SK-N-SH treated with all-trans-retinoic acid at 6 μM for 48 hours (cell line): ENCODE measurements around the gene SIL1.

Experiments used
- ARNTL ChIP-seq: fragments of 450-650 bp; formaldehyde crosslinking; IDR thresholded peaks from 2 replicates; pipeline ENCODE4 v1.5.0; 2020; ENCODE audit warnings: low read depth, mild to moderate bottlenecking, moderate library complexity, borderline replicate concordance
- OSR1 ChIP-seq: fragments of 250-450 bp; sonication (Bioruptor Pico); IDR thresholded peaks from 2 replicates; pipeline ENCODE4 v1.8.0; 2022; ENCODE audit warnings: moderate library complexity, mild to moderate bottlenecking, inconsistent platforms
- RARB ChIP-seq: fragments of 250-450 bp; sonication (Bioruptor Pico); IDR thresholded peaks from 2 replicates; pipeline ENCODE4 v1.8.0; 2021; ENCODE audit warnings: mild to moderate bottlenecking, moderate library complexity
- TCF4 ChIP-seq: fragments of 250-450 bp; sonication (Bioruptor Pico); IDR thresholded peaks from 2 replicates; pipeline ENCODE4 v1.8.0; 2021; ENCODE audit warnings: mild to moderate bottlenecking, moderate library complexity, borderline replicate concordance
- TOX ChIP-seq: fragments of 250-450 bp; sonication (Bioruptor Pico); IDR thresholded peaks from 2 replicates; pipeline ENCODE4 v1.8.0; 2021; ENCODE audit warnings: mild to moderate bottlenecking, moderate library complexity, borderline replicate concordance
- ZFP3 ChIP-seq: fragments of 250-450 bp; sonication (Bioruptor Pico); IDR thresholded peaks from 2 replicates; pipeline ENCODE4 v1.5.0; 2020; ENCODE audit warnings: mild to moderate bottlenecking, moderate library complexity
- ZFP30 ChIP-seq: fragments of 450-650 bp; formaldehyde crosslinking; IDR thresholded peaks from 2 replicates; pipeline ENCODE4 v1.5.0; 2022; ENCODE audit warnings: mild to moderate bottlenecking, moderate library complexity
- ZNF70 ChIP-seq: fragments of 450-650 bp; formaldehyde crosslinking; IDR thresholded peaks from 2 replicates; pipeline ENCODE4 v1.5.0; 2020; ENCODE audit warnings: mild to moderate bottlenecking, moderate library complexity
- TF ChIP-seq, protein P1 (sequence below): fragments of 250-450 bp; sonication (Bioruptor Pico); IDR thresholded peaks from 2 replicates; pipeline ENCODE4 v1.8.0; 2020; ENCODE audit warnings: mild to moderate bottlenecking, moderate library complexity, borderline replicate concordance
- TF ChIP-seq, protein P2 (sequence below): fragments of 250-450 bp; sonication (Bioruptor Pico); IDR thresholded peaks from 2 replicates; pipeline ENCODE4 v1.5.1; 2020; ENCODE audit warnings: low read depth, mild to moderate bottlenecking, moderate library complexity
- TF ChIP-seq, protein P3 (sequence below): fragments of 250-450 bp; sonication (Bioruptor Pico); IDR thresholded peaks from 2 replicates; pipeline ENCODE4 v1.8.0; 2021; ENCODE audit warnings: low read depth, mild to moderate bottlenecking, moderate library complexity, borderline replicate concordance

DNA sequence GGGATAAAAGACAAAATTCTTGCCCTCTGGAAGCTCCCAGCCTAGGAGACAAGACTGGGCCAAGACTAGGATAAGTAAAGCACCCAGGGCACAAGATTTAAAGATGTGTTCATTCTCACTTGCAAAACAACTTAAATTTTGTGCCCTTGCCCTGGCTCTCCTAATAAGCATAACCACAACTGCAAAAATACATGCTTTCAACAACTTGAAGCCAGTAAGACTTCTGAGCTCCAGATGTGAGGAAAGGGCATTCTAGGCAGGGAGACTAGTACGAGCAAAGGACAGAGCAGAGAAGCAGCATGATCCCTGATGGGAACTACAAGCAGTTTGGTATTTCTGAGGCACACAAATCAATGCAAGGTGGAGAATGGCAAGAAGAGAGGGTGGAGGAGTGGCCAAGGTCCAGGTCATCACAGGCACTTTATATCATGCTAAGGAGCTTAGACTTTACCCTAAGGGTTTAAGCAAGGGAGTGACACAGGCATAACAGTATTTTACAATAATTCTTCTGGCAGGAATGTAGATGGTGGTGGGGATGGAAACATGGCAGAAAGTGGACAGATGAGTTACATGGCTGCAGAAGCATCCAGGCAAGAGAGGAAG lies 30.1 kb upstream of the SIL1 start:
- TF ChIP-seq TCF4 (CRISPR knock-in tag) = no peak
- no peak for TF ChIP-seq ZFP30 (CRISPR knock-in tag)
- TF ChIP-seq, protein P1, sequence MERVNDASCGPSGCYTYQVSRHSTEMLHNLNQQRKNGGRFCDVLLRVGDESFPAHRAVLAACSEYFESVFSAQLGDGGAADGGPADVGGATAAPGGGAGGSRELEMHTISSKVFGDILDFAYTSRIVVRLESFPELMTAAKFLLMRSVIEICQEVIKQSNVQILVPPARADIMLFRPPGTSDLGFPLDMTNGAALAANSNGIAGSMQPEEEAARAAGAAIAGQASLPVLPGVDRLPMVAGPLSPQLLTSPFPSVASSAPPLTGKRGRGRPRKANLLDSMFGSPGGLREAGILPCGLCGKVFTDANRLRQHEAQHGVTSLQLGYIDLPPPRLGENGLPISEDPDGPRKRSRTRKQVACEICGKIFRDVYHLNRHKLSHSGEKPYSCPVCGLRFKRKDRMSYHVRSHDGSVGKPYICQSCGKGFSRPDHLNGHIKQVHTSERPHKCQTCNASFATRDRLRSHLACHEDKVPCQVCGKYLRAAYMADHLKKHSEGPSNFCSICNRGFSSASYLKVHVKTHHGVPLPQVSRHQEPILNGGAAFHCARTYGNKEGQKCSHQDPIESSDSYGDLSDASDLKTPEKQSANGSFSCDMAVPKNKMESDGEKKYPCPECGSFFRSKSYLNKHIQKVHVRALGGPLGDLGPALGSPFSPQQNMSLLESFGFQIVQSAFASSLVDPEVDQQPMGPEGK = no peak
- TF ChIP-seq, protein P2, sequence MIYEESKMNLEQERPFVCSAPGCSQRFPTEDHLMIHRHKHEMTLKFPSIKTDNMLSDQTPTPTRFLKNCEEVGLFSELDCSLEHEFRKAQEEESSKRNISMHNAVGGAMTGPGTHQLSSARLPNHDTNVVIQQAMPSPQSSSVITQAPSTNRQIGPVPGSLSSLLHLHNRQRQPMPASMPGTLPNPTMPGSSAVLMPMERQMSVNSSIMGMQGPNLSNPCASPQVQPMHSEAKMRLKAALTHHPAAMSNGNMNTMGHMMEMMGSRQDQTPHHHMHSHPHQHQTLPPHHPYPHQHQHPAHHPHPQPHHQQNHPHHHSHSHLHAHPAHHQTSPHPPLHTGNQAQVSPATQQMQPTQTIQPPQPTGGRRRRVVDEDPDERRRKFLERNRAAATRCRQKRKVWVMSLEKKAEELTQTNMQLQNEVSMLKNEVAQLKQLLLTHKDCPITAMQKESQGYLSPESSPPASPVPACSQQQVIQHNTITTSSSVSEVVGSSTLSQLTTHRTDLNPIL (CRISPR knock-in tag) = no peak
- TF ChIP-seq OSR1 = no peak
- no peak for TF ChIP-seq ZNF70 (CRISPR knock-in tag)
- no peak for TF ChIP-seq ARNTL (CRISPR knock-in tag)
- TF ChIP-seq RARB (CRISPR knock-in tag) = no peak
- no peak for TF ChIP-seq ZFP3 (CRISPR knock-in tag)
- no peak for TF ChIP-seq TOX
- TF ChIP-seq, protein P3, sequence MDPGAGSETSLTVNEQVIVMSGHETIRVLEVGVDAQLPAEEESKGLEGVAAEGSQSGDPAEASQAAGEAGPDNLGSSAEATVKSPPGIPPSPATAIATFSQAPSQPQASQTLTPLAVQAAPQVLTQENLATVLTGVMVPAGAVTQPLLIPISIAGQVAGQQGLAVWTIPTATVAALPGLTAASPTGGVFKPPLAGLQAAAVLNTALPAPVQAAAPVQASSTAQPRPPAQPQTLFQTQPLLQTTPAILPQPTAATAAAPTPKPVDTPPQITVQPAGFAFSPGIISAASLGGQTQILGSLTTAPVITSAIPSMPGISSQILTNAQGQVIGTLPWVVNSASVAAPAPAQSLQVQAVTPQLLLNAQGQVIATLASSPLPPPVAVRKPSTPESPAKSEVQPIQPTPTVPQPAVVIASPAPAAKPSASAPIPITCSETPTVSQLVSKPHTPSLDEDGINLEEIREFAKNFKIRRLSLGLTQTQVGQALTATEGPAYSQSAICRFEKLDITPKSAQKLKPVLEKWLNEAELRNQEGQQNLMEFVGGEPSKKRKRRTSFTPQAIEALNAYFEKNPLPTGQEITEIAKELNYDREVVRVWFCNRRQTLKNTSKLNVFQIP (CRISPR knock-in tag) = no peak
